Measurements from ENCODE around the gene DACT1. TPM values are rescaled to one million over a fixed set of nuclear protein-coding genes. Genes with fewer than 3 reads are reported as not detected.

DACT1 gene
- total RNA-seq, 4 donors from 2014 or later, result 2.7 to 9.7 (median 4.3) TPM

GRCh38 chr14:58695514-58695913 is 57.8 kb downstream of the DACT1 start:
- TF ChIP-seq, protein P1, sequence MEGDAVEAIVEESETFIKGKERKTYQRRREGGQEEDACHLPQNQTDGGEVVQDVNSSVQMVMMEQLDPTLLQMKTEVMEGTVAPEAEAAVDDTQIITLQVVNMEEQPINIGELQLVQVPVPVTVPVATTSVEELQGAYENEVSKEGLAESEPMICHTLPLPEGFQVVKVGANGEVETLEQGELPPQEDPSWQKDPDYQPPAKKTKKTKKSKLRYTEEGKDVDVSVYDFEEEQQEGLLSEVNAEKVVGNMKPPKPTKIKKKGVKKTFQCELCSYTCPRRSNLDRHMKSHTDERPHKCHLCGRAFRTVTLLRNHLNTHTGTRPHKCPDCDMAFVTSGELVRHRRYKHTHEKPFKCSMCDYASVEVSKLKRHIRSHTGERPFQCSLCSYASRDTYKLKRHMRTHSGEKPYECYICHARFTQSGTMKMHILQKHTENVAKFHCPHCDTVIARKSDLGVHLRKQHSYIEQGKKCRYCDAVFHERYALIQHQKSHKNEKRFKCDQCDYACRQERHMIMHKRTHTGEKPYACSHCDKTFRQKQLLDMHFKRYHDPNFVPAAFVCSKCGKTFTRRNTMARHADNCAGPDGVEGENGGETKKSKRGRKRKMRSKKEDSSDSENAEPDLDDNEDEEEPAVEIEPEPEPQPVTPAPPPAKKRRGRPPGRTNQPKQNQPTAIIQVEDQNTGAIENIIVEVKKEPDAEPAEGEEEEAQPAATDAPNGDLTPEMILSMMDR (IDR thresholded peaks at IDR 0.05), result no peak
- no peak for DNase-seq (ENCODE audit: low spot score)
- no peak for ATAC-seq (ENCODE audit: low FRiP score)

DNA sequence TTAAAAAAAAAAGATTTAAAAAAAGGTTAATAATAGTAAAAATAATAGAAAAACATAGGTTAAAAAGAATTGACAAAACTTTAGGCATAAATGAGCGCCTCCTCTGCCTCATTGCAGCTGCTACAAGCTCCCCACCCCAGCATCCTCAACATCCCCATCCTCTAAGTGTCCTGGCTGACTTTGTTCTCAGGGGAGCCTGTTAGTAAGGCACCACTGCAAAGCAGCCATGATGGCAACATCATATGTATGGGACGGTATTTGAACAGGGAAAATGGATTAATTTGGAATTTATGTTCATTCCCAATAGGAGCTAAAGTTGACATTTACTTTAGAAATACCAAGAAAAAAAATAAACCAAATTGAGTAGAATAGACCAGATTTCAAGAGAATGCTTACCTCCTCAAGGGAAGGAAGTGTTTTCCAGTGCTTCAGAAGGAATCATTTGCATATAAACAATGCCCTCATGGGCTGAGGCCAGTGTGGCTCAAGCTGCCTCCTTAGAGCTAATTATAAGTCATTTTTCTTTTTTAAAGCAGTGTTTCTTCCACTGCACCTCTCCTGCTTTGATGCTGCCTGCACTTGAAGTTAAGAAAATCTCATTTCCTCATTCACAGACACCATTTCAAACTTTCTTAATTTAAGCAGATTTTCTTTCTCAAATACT is 59.6 kb downstream of the DACT1 start:
- DNase-seq (ENCODE audit: low spot score), result no peak
- ATAC-seq (ENCODE audit: low FRiP score), result no peak
- TF ChIP-seq, protein P1 (IDR thresholded peaks at IDR 0.05), result no peak

Other genes with a start within 250 kb of the DACT1 start
- gene TOMM20L, start 242.0 kb upstream of the DACT1 start, total RNA-seq, result not detected
- 10 to 100 TPM; 42.6 to 53.2 (median 44.0) TPM for gene TIMM9, start 210.4 kb upstream of the DACT1 start, total RNA-seq
- gene KIAA0586, start 210.2 kb upstream of the DACT1 start, total RNA-seq, result 10 to 100 TPM; 12.0 to 26.3 (median 12.2) TPM